Measurements from ENCODE around the gene TCP11. TPM values are rescaled to one million over a fixed set of nuclear protein-coding genes. Genes with fewer than 3 reads are reported as not detected.
A peak's percentile ranks its signal among the peaks of the same experiment; 100 is the strongest.

The TCP11 gene
- total RNA-seq, 1 donor from 2014 or later = not detected

GRCh38 chr6:35076997-35077712, 64.0 kb downstream of the TCP11 start:
- peak; percentile 91 for DNase-seq (ENCODE audit: low read depth)
- peak; percentile 92 for FAIRE-seq

GRCh38 chr6:35073766-35074471, 67.2 kb downstream of the TCP11 start:
- DNase-seq (ENCODE audit: low read depth) = no peak
- Histone ChIP-seq H3K4me3 (ENCODE audit: low read depth, low read length) (no peak overlapping the region), H3K36me3 (ENCODE audit: control insufficient read depth, insufficient read depth, low read length) (peaks cover 10% of the 10 kb centered on the region), H3K27me3 (ENCODE audit: control insufficient read depth, insufficient read depth, low read length) (no peaks in the 10 kb centered on the region)
- TF ChIP-seq CTCF (IDR thresholded peaks at IDR 0.05; ENCODE audit: insufficient read depth, low read length, severe bottlenecking) = no peak
- no peak for FAIRE-seq

More at GRCh38 chr6:35076997-35077712, 64.0 kb downstream of the TCP11 start:
- H3K36me3 ChIP-seq (ENCODE audit: control insufficient read depth, insufficient read depth, low read length) = peaks cover 20% of the 10 kb centered on the region
- no peak for TF ChIP-seq CTCF (IDR thresholded peaks at IDR 0.05; ENCODE audit: insufficient read depth, low read length, severe bottlenecking)
- H3K27me3 ChIP-seq (ENCODE audit: control insufficient read depth, insufficient read depth, low read length) = no peaks in the 10 kb centered on the region
- H3K4me3 ChIP-seq (ENCODE audit: low read depth, low read length) = no peak overlapping the region

- peaks cover 7% of the 10 kb centered on the region for H3K36me3 ChIP-seq (ENCODE audit: control insufficient read depth, insufficient read depth, low read length)
- H3K4me3 ChIP-seq (ENCODE audit: low read depth, low read length) = no peak overlapping the region
Observed at GRCh38 chr6:35073211-35073610, 67.9 kb downstream of the TCP11 start.

GRCh38 chr6:35072698-35073055, 68.5 kb downstream of the TCP11 start:
- TF ChIP-seq CTCF (IDR thresholded peaks at IDR 0.05; ENCODE audit: insufficient read depth, low read length, severe bottlenecking) = no peak
- H3K4me3 ChIP-seq (ENCODE audit: low read depth, low read length) = no peak overlapping the region
- no peak for DNase-seq (ENCODE audit: low read depth)
- H3K27me3 ChIP-seq (ENCODE audit: control insufficient read depth, insufficient read depth, low read length) = no peaks in the 10 kb centered on the region
- no peak for FAIRE-seq
- H3K36me3 ChIP-seq (ENCODE audit: control insufficient read depth, insufficient read depth, low read length) = peaks cover 5% of the 10 kb centered on the region

More at GRCh38 chr6:35073211-35073610, 67.9 kb downstream of the TCP11 start:
- H3K27me3 ChIP-seq (ENCODE audit: control insufficient read depth, insufficient read depth, low read length) = no peaks in the 10 kb centered on the region
- DNase-seq (ENCODE audit: low read depth) (no peak), FAIRE-seq (no peak)
- TF ChIP-seq CTCF (IDR thresholded peaks at IDR 0.05; ENCODE audit: insufficient read depth, low read length, severe bottlenecking) = no peak

GRCh38 chr6:35072051-35072697, 69.0 kb downstream of the TCP11 start:
- DNase-seq (ENCODE audit: low read depth) = no peak
- Histone ChIP-seq H3K27me3 (ENCODE audit: control insufficient read depth, insufficient read depth, low read length) (no peaks in the 10 kb centered on the region), H3K36me3 (ENCODE audit: control insufficient read depth, insufficient read depth, low read length) (peaks cover 5% of the 10 kb centered on the region), H3K4me3 (ENCODE audit: low read depth, low read length) (no peak overlapping the region)
- TF ChIP-seq CTCF (IDR thresholded peaks at IDR 0.05; ENCODE audit: insufficient read depth, low read length, severe bottlenecking) = no peak
- peak; percentile 43 for FAIRE-seq
